ENCODE data around the gene CDC5L.

Gene CDC5L

GRCh38 chr6:44454198-44454597, 66.7 kb downstream of the CDC5L start:
- no peak for DNase-seq

GRCh38 chr6:44456070-44456965, 68.8 kb downstream of the CDC5L start:
- DNase-seq: peak; percentile 31 to 53

- DNase-seq: no peak
These were observed 69.4 kb downstream of the CDC5L start for GRCh38 chr6:44456966-44457292.

- no peak for DNase-seq
These were observed 70.1 kb downstream of the CDC5L start for GRCh38 chr6:44457596-44457995.

GRCh38 chr6:44458551-44458950, 71.0 kb downstream of the CDC5L start:
- DNase-seq: no peak

GRCh38 chr6:44462335-44462734, 74.8 kb downstream of the CDC5L start:
- no peak for DNase-seq

GRCh38 chr6:44462797-44463727, 75.6 kb downstream of the CDC5L start:
- DNase-seq: no peak

- no peak for DNase-seq
These were observed 76.4 kb downstream of the CDC5L start for GRCh38 chr6:44463728-44464450.

GRCh38 chr6:44464527-44465310, 77.2 kb downstream of the CDC5L start:
- DNase-seq: no peak

- DNase-seq: no peak
These were observed 79.4 kb downstream of the CDC5L start for GRCh38 chr6:44466955-44467354.

GRCh38 chr6:44468835-44469234, 81.3 kb downstream of the CDC5L start:
- no peak for DNase-seq

- no peak for DNase-seq
These were observed 82.6 kb downstream of the CDC5L start for GRCh38 chr6:44470115-44470464.

- DNase-seq: no peak
These were observed 83.2 kb downstream of the CDC5L start for GRCh38 chr6:44470746-44471145.

- no peak for DNase-seq
These were observed 83.9 kb downstream of the CDC5L start for GRCh38 chr6:44471271-44471981.

GRCh38 chr6:44472250-44472945, 84.9 kb downstream of the CDC5L start:
- no peak for DNase-seq

- DNase-seq: no peak
These were observed 86.1 kb downstream of the CDC5L start for GRCh38 chr6:44473393-44474189.

GRCh38 chr6:44474190-44474631, 86.7 kb downstream of the CDC5L start:
- no peak for DNase-seq

- DNase-seq: no peak
These were observed 87.1 kb downstream of the CDC5L start for GRCh38 chr6:44474643-44475042.

GRCh38 chr6:44475417-44475778, 87.9 kb downstream of the CDC5L start:
- no peak for DNase-seq

GRCh38 chr6:44475779-44476434, 88.4 kb downstream of the CDC5L start:
- DNase-seq: peak; percentile 50 to 66

Data from CD4-positive, alpha-beta T cell treated with Interferon alpha-2 for 1 hour (primary cell).